GM18526 (cell line): ENCODE results near the gene TOM1.

ENCODE experiments used
- POLR2A ChIP-seq: IDR thresholded peaks from 3 replicates; pipeline ENCODE4 v1.6.1; 2011; ENCODE audit not compliant: insufficient read length; ENCODE audit errors: extremely low read depth

TOM1 gene

GRCh38 chr22:35315141-35315854 lies 15.6 kb downstream of the TOM1 start:
- TF ChIP-seq POLR2A: no peak

GRCh38 chr22:35315855-35316745 lies 16.4 kb downstream of the TOM1 start:
- TF ChIP-seq POLR2A: no peak

- no peak for TF ChIP-seq POLR2A
Measured at GRCh38 chr22:35316751-35317150, 17.1 kb downstream of the TOM1 start.

DNA sequence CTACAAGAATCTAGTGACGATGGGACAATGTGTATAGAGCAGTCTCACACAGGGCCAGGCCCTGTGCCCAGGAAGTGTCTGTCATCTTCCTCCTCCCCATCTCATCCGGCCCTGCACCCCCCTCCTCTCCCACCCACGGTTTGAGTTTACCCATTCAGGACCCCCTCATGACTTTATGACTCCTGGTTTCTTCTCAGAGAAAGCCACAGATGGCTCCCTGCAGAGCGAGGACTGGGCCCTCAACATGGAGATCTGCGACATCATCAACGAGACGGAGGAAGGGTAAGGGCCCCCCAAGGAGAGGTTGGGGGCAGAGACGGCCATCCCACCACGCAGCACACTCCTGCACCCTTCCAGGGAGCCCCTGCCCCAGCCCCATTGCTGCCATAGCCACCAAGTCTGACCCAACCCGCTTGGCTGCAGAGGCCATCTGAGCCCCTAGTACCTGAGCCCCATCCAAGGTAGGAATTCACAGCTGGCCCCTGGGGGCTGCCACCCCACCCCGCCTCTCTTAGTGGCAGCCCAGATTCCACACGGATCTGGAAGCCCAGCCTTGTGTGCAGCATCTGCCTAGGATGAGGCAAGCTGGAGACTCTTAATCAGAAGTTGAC lies 18.1 kb downstream of the TOM1 start:
- TF ChIP-seq POLR2A: no peak

DNA sequence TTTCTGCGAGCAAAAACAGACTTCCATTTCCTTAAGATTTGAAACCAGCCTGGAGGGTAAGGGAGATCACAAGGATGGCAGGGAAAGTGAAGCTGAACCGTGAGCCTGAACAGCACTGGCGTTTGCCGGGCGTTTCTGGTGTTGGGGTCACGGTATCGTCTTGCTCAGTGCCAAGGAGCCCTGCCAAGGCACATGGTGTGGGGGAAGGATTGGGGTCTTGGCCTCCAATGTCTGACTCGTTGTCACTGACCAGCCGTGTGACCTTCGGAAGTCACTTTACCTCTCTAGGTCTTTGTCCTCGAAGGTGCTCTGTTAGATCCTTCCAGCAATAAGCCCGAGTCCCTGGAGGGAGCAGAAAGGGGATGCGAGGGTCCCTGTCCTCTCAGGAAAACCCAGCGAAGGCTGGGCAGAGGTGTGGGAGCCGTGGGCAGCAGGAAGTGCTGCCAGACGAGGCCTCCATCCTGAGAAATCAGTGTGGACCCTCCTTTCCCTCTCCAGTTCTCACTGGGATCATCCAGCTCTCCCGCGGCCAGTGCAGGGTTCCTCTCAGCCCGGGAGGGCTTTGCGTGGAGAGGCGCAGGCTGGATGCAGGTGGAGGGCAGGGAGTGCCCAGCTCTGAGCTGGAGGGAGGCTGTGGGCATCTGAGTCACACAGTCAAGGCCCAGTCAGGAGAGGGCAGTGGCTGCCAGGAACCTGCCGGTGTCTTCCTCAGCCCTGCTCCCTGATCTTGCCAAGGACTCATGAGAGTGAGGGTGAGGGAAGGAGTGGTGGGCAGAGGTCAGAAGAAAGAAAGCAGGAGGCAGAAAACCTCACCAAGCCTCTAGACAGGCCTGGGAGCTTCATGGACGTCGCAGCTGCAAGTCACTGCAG lies 18.9 kb downstream of the TOM1 start:
- TF ChIP-seq POLR2A: no peak

GRCh38 chr22:35319244-35319985 lies 19.7 kb downstream of the TOM1 start:
- no peak for TF ChIP-seq POLR2A

DNA sequence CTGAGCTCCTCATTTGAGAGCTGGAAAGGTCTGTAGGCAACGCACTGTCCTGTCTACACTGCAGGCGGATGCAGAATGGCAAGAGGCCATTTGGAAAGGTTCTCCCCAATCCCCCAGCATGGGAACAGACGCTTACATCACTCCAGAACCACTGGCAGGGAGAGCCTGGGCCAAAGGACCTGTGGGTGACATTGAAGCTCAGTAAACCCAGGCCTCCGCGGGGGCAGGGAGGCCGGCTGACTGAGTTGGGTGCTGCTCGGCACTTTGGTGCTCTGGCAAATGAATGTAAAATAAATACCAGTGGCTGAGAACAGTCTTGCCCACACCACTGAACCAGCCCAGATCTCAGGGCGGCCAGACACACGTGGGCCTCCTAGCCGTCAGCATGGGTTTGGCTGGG lies 22.4 kb downstream of the TOM1 start:
- no peak for TF ChIP-seq POLR2A

DNA sequence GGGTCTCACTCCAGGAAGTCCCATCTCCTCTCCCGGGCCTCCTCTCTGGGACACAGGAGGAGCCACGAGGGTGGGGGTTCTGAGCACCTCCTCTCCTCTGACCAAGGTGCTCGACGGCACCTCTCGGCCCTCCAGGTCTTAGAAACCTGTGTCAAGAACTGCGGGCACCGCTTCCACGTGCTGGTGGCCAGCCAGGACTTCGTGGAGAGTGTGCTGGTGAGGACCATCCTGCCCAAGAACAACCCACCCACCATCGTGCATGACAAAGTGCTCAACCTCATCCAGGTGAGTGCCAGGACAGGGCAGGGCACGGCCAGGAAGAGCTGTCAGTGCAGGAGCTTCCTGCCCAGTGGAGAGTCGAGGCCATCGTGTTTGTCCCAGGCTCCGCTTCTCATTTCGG lies 23.2 kb downstream of the TOM1 start:
- TF ChIP-seq POLR2A: no peak

DNA sequence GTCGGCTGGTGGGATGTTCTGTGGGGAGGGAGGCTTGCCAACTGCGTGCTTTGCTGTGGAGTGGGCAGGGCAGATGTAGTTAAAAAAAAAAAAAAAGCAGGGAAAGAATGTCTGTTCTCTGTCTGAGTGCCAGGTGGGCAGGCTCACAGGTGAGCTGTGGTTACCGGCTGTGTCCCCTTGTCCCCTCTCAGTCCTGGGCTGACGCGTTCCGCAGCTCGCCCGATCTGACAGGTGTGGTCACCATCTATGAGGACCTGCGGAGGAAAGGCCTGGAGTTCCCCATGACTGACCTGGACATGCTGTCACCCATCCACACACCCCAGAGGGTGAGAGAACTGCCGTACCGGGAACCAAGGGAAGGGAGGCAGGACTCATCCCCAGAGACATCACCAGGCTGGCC lies 23.6 kb downstream of the TOM1 start:
- TF ChIP-seq POLR2A: no peak

- no peak for TF ChIP-seq POLR2A
Measured at GRCh38 chr22:35324067-35324466, 24.4 kb downstream of the TOM1 start.

- no peak for TF ChIP-seq POLR2A
Measured at GRCh38 chr22:35324762-35325161, 25.1 kb downstream of the TOM1 start.

GRCh38 chr22:35325209-35325608 lies 25.5 kb downstream of the TOM1 start:
- TF ChIP-seq POLR2A: no peak

DNA sequence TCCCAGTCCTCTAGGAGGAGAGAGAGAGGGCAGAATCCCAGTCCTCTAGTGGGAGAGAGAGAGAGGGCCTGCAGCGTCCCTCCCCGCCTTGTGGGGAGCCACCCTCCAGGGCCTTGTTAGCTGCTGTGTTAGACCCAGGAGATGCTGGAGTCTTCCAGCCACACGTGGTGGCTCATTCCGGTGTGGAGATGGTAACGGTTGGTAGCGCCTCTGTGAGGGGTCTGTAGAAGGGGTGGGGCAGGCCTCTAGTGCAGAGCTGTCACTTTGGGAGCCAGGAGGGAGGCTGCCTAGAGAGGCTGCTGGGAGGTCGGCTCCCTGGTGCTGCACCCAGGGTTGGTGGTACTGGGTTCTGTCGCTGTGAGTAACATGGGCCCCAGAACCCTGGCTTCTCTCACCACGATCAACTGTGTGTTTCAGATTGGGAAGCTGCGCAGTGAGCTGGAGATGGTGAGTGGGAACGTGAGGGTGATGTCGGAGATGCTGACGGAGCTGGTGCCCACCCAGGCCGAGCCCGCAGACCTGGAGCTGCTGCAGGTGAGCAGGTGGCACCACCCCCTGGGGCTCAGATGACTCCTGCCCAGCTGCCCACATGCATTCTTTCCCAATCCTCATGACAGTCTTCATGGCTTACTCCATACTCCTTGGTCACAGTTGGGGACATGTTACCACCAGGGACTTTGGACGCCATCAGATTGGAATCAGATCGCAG lies 27.3 kb downstream of the TOM1 start:
- TF ChIP-seq POLR2A: no peak

DNA sequence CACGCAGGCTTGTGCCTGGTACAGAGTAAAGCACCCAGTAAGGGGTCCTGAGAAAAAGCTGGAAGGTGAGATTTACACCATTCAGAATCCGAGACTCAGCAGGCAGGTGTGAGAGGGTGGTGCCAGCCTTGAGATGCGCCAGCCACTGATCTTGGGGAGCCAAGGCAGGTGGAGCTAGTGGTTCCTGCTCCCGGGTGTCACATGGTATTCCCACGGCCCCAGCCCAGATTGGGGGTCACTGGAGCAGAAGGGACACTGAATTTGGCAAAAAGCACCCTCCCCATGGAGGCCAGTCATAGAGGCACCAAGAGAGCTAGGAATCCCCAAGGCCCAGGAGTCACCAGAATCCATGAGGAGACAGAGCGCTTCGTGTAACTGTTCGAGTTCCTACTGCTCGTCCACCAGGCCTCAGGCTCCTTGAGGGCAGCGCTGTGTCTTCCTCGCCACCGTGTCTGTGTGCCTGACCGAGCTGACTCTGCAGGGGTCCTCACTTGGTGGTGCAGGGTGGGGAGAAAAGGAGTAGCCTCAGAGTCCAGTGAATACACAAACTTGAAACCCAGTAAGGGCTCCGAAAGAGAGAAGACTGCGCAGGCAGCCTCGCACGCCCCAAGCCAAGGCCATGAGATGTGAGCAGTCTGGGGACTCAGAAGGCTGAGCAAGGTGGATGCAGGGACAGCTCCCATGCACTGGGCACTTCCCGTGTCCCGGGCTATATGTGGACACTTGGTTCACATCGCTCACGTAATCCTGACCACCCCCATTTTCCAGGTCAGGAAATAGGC lies 28.2 kb downstream of the TOM1 start:
- TF ChIP-seq POLR2A: no peak
